Stimulated activated naive B cell treated with anti-CD40 and anti-IgM and Interleukin-4, amounts not matched to agents 10 μg/mL and 1 μg/mL and 100 μg/mL, for 72 hours (primary cell): ENCODE data around the gene MYLK.
"Not testable (repeated sequence)": the region's sequence is repeated elsewhere in the genome, so short reads cannot be mapped to it uniquely, and the experiment has no call there.

Experiments used
- ATAC-seq, 2 donors: fragments of 150-1000 bp; cut with Tn5 transposase; replicated peaks; 2 replicates each; pipeline ENCODE4 v1.10.0; 2021; ENCODE audit warnings: moderate library complexity in 1 of 2
- DNase-seq: peaks from one replicate; pipeline ENCODE4 v3.0.0; 2021
- H3K27ac Mint-ChIP-seq: one replicate; pipeline ENCODE4 v1.8.0; 2022; ENCODE audit warnings: mild to moderate bottlenecking, mixed read lengths
- H3K27me3 Mint-ChIP-seq, 2 donors: one replicate each; pipeline ENCODE4 v1.8.0; 2022; ENCODE audit warnings: mixed read lengths in 2 of 2
- H3K36me3 Mint-ChIP-seq, 2 donors: one replicate each; pipeline ENCODE4 v1.8.0; 2022; ENCODE audit warnings: mixed read lengths in 2 of 2, mild to moderate bottlenecking in 1 of 2
- H3K4me1 Mint-ChIP-seq, 2 donors: one replicate each; pipeline ENCODE4 v1.8.0; 2022; ENCODE audit warnings: mixed read lengths in 2 of 2, mild to moderate bottlenecking in 1 of 2
- H3K4me3 Mint-ChIP-seq, 2 donors: one replicate each; pipeline ENCODE4 v1.8.0; 2022; ENCODE audit warnings: mild to moderate bottlenecking in 2 of 2, mixed read lengths in 2 of 2, moderate library complexity in 1 of 2
- H3K9me3 Mint-ChIP-seq, 2 donors: one replicate each; pipeline ENCODE4 v1.8.0; 2022; ENCODE audit warnings: mixed read lengths in 2 of 2, mild to moderate bottlenecking in 1 of 2

MYLK gene

GRCh38 chr3:123739106-123739505 is 145.0 kb downstream of the MYLK start:
- no peaks in the 10 kb centered on the region for H3K4me1 Mint-ChIP-seq
- DNase-seq (no peak), ATAC-seq (no peak)

GRCh38 chr3:123738522-123738921 is 145.6 kb downstream of the MYLK start:
- ATAC-seq, H3K4me1 Mint-ChIP-seq, H3K4me3 Mint-ChIP-seq, H3K27me3 Mint-ChIP-seq, H3K36me3 Mint-ChIP-seq, H3K9me3 Mint-ChIP-seq, DNase-seq: not testable (repeated sequence)
- H3K27ac Mint-ChIP-seq, result peak overlapping the region; percentile 26

More at GRCh38 chr3:123739106-123739505, 145.0 kb downstream of the MYLK start:
- Mint-ChIP-seq H3K27ac (no peak overlapping the region), H3K36me3 (no peaks in the 10 kb centered on the region), H3K4me3 (no peak overlapping the region), H3K9me3 (no peaks in the 10 kb centered on the region), H3K27me3 (no peaks in the 10 kb centered on the region)

- H3K9me3 Mint-ChIP-seq, result no peaks in the 10 kb centered on the region
Observed at GRCh38 chr3:123737168-123737567, 147.0 kb downstream of the MYLK start.

GRCh38 chr3:123735456-123735855 is 148.7 kb downstream of the MYLK start:
- Mint-ChIP-seq H3K27ac (no peak overlapping the region), H3K9me3 (no peaks in the 10 kb centered on the region), H3K27me3 (no peaks in the 10 kb centered on the region), H3K36me3 (no peaks in the 10 kb centered on the region), H3K4me3 (no peak overlapping the region), H3K4me1 (no peaks in the 10 kb centered on the region)
- DNase-seq (no peak), ATAC-seq (no peak)

More at GRCh38 chr3:123737168-123737567, 147.0 kb downstream of the MYLK start:
- ATAC-seq (no peak), DNase-seq (no peak)
- no peaks in the 10 kb centered on the region for H3K36me3 Mint-ChIP-seq
- no peak overlapping the region for H3K27ac Mint-ChIP-seq
- no peaks in the 10 kb centered on the region for H3K4me1 Mint-ChIP-seq
- no peak overlapping the region for H3K4me3 Mint-ChIP-seq
- no peaks in the 10 kb centered on the region for H3K27me3 Mint-ChIP-seq

GRCh38 chr3:123734527-123734902 is 149.6 kb downstream of the MYLK start:
- no peak overlapping the region for H3K4me3 Mint-ChIP-seq
- H3K27ac Mint-ChIP-seq, result no peak overlapping the region
- H3K36me3 Mint-ChIP-seq, result no peaks in the 10 kb centered on the region
- DNase-seq (no peak), ATAC-seq (no peak)
- no peaks in the 10 kb centered on the region for H3K27me3 Mint-ChIP-seq
- H3K4me1 Mint-ChIP-seq, result no peaks in the 10 kb centered on the region
- no peaks in the 10 kb centered on the region for H3K9me3 Mint-ChIP-seq

GRCh38 chr3:123733805-123734526 is 150.2 kb downstream of the MYLK start:
- Mint-ChIP-seq H3K4me3 (no peak overlapping the region), H3K36me3 (no peaks in the 10 kb centered on the region), H3K9me3 (no peaks in the 10 kb centered on the region), H3K27me3 (no peaks in the 10 kb centered on the region), H3K27ac (no peak overlapping the region), H3K4me1 (no peaks in the 10 kb centered on the region)
- ATAC-seq, result no peak
- no peak for DNase-seq

- no peak overlapping the region for H3K4me3 Mint-ChIP-seq
- DNase-seq, result no peak
- no peaks in the 10 kb centered on the region for H3K27me3 Mint-ChIP-seq
- no peaks in the 10 kb centered on the region for H3K36me3 Mint-ChIP-seq
- no peaks in the 10 kb centered on the region for H3K9me3 Mint-ChIP-seq
- H3K27ac Mint-ChIP-seq, result no peak overlapping the region
- ATAC-seq, result no peak
- no peaks in the 10 kb centered on the region for H3K4me1 Mint-ChIP-seq
Observed at GRCh38 chr3:123733341-123733740, 150.8 kb downstream of the MYLK start.

GRCh38 chr3:123732447-123732846 is 151.7 kb downstream of the MYLK start:
- H3K27ac Mint-ChIP-seq, result no peak overlapping the region
- H3K27me3 Mint-ChIP-seq, result no peaks in the 10 kb centered on the region
- no peaks in the 10 kb centered on the region for H3K4me1 Mint-ChIP-seq
- H3K4me3 Mint-ChIP-seq, result no peak overlapping the region
- DNase-seq (no peak), ATAC-seq (no peak)
- H3K9me3 Mint-ChIP-seq, result no peaks in the 10 kb centered on the region
- H3K36me3 Mint-ChIP-seq, result no peaks in the 10 kb centered on the region

- Mint-ChIP-seq H3K36me3 (no peaks in the 10 kb centered on the region), H3K4me3 (no peak overlapping the region), H3K27ac (no peak overlapping the region), H3K9me3 (no peaks in the 10 kb centered on the region), H3K27me3 (no peaks in the 10 kb centered on the region), H3K4me1 (no peaks in the 10 kb centered on the region)
- no peak for ATAC-seq
- no peak for DNase-seq
Observed at GRCh38 chr3:123730829-123731228, 153.3 kb downstream of the MYLK start.

- Mint-ChIP-seq H3K4me1 (no peaks in the 10 kb centered on the region), H3K27me3 (no peaks in the 10 kb centered on the region), H3K27ac (no peak overlapping the region), H3K9me3 (no peaks in the 10 kb centered on the region), H3K4me3 (no peak overlapping the region), H3K36me3 (no peaks in the 10 kb centered on the region)
- DNase-seq (no peak), ATAC-seq (no peak)
Observed at GRCh38 chr3:123728991-123729390, 155.1 kb downstream of the MYLK start.

GRCh38 chr3:123728014-123728413 is 156.1 kb downstream of the MYLK start:
- Mint-ChIP-seq H3K9me3 (no peaks in the 10 kb centered on the region), H3K27ac (no peak overlapping the region), H3K4me3 (no peak overlapping the region), H3K27me3 (no peaks in the 10 kb centered on the region), H3K36me3 (no peaks in the 10 kb centered on the region), H3K4me1 (peaks cover 0 to 2% of the 10 kb centered on the region in 2 donors)
- ATAC-seq (no peak), DNase-seq (no peak)

- DNase-seq (no peak), ATAC-seq (no peak)
- H3K27me3 Mint-ChIP-seq, result no peaks in the 10 kb centered on the region
- no peaks in the 10 kb centered on the region for H3K36me3 Mint-ChIP-seq
- peaks cover 0 to 2% of the 10 kb centered on the region in 2 donors for H3K4me1 Mint-ChIP-seq
- H3K27ac Mint-ChIP-seq, result no peak overlapping the region
- no peaks in the 10 kb centered on the region for H3K9me3 Mint-ChIP-seq
- no peak overlapping the region for H3K4me3 Mint-ChIP-seq
Observed at GRCh38 chr3:123725652-123726400, 158.3 kb downstream of the MYLK start.

GRCh38 chr3:123724306-123724705 is 159.8 kb downstream of the MYLK start:
- Mint-ChIP-seq H3K9me3 (no peaks in the 10 kb centered on the region), H3K27me3 (no peaks in the 10 kb centered on the region), H3K27ac (no peak overlapping the region), H3K36me3 (no peaks in the 10 kb centered on the region), H3K4me3 (no peak overlapping the region), H3K4me1 (peaks cover 0 to 2% of the 10 kb centered on the region in 2 donors)
- no peak for DNase-seq
- ATAC-seq, result no peak

- H3K36me3 Mint-ChIP-seq, result no peaks in the 10 kb centered on the region
- no peaks in the 10 kb centered on the region for H3K9me3 Mint-ChIP-seq
- H3K4me3 Mint-ChIP-seq, result no peak overlapping the region
Observed at GRCh38 chr3:123723522-123724168, 160.5 kb downstream of the MYLK start.

GRCh38 chr3:123723070-123723469 is 161.1 kb downstream of the MYLK start:
- Mint-ChIP-seq H3K4me3 (no peak overlapping the region), H3K36me3 (no peaks in the 10 kb centered on the region), H3K27ac (no peak overlapping the region), H3K4me1 (peaks cover 0 to 5% of the 10 kb centered on the region in 2 donors), H3K27me3 (no peaks in the 10 kb centered on the region), H3K9me3 (no peaks in the 10 kb centered on the region)
- DNase-seq (no peak), ATAC-seq (no peak)

More at GRCh38 chr3:123723522-123724168, 160.5 kb downstream of the MYLK start:
- peak; percentile 77 to 84 for ATAC-seq
- DNase-seq, result peak; percentile 57
- Mint-ChIP-seq H3K27ac (no peak overlapping the region), H3K27me3 (no peaks in the 10 kb centered on the region), H3K4me1 (peaks cover 0 to 5% of the 10 kb centered on the region in 2 donors)
